Choroid plexus epithelial cell (primary cell): ENCODE results near the gene BCL2.
A peak's percentile ranks its signal among the peaks of the same experiment; 100 is the strongest.

ENCODE experiments used
- DNase-seq: peaks from one replicate; pipeline ENCODE4 v3.0.0-alpha.2; 2010; ENCODE audit warnings: low read depth
- H3K4me3 ChIP-seq: 2 replicates; pipeline ENCODE4 v1.5.1; 2011; ENCODE audit warnings: low read depth, mild to moderate bottlenecking, control low read depth, low read length, moderate library complexity
- TF ChIP-seq, protein P1 (sequence below): conservative IDR thresholded peaks from 2 replicates; pipeline ENCODE4 v1.5.1; 2011; ENCODE audit warnings: low read depth, mild to moderate bottlenecking, control low read depth, inconsistent platforms, low read length, moderate library complexity

BCL2 gene

DNA sequence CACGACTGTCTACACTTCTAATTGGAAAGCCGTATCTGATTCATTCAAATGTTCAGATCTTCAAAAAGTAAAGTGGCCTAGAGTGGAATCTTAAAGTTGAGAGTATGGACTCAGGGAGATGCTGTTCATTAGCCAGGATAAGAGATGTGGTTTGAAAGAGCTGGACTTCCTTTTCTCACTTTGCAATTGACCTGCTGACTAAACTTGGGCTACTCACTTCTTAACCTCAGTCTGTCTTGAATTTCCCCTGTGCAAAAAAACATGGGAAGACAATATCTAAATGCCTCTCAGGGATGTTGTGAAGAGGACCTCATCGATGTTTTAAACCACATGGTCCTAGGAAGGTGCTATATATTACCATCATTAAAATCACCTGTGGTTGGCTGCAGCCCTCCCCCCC is 64.1 kb downstream of the BCL2 start:
- H3K4me3 ChIP-seq, result no peak overlapping the region
- TF ChIP-seq, protein P1, sequence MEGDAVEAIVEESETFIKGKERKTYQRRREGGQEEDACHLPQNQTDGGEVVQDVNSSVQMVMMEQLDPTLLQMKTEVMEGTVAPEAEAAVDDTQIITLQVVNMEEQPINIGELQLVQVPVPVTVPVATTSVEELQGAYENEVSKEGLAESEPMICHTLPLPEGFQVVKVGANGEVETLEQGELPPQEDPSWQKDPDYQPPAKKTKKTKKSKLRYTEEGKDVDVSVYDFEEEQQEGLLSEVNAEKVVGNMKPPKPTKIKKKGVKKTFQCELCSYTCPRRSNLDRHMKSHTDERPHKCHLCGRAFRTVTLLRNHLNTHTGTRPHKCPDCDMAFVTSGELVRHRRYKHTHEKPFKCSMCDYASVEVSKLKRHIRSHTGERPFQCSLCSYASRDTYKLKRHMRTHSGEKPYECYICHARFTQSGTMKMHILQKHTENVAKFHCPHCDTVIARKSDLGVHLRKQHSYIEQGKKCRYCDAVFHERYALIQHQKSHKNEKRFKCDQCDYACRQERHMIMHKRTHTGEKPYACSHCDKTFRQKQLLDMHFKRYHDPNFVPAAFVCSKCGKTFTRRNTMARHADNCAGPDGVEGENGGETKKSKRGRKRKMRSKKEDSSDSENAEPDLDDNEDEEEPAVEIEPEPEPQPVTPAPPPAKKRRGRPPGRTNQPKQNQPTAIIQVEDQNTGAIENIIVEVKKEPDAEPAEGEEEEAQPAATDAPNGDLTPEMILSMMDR, result no peak
- no peak for DNase-seq

DNA sequence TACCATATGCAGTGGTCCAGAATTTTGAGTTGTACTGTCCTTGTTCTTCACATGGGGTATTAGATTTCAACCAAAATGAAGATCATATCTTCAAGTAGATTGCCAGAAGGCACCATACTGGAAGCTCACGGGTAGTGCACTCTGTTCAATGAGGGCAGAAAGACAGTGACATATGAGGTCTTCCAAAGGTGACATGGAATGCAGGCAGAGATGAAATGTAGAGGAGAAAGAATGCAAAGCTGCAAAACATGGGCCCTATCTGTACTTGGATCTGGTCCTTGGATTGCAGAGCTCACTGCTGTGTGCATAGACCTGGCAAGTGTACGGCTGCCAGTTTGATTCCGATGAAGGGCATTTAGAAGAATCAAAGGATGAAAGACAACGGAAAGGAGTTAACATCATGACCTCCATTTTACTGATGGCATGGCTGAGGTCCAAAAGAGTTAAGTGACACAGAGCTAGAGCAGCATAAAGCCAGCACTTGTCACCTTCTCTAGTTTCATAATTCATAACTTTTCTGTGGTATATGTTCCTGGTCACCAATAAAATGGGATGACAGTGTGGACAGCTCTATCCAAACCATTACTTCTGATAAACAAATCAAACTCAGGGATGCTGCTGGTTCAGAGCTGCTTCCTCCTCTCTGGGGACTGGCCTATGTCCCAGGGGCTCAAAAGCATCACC is 64.7 kb downstream of the BCL2 start:
- DNase-seq, result no peak
- TF ChIP-seq, protein P1, result no peak
- no peak overlapping the region for H3K4me3 ChIP-seq

DNA sequence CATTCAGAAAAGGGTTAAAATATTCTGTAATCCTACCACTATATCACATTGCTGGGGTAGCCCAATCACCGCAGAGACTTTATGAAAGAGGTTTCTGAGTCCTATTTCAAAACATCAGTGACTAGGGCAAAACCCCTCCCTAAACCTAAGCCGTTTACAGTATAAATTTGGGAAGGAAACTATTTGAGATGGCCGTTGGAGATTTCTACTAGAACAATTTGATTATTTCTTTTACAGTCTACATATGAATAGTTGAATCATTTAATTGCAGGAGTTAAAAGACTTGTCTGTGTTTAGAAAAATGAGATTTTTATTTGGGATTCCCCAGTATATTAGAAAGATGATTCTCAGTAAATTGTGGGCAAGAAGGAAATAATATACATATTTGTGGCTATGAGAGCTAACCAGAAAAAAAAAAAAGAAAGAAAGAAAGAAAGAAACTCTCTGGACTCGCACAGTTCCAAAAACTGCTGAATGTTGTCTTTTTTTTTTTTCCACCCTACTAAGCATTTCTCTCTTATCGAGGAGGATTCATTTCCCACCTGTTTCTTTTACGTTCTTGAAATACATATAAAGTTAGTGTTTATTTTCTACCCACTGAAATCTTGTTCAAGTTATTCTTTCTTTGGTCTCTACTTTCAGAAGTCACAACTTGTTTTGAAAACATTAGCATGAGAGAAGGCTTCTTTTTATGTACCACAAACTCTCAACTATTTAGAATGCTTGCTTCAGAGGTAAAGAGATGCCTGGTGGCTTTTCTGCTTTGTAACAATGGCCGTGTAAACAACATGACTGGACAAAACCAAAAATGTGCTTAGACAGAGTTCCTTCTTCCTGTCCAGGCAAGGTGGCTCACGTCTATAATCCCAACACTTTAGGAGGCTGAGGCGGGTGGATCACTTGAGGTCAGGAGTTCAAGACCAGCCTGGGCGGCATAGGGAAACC is 65.9 kb downstream of the BCL2 start:
- H3K4me3 ChIP-seq, result no peak overlapping the region
- DNase-seq, result peak; percentile 70
- TF ChIP-seq, protein P1, result no peak

DNA sequence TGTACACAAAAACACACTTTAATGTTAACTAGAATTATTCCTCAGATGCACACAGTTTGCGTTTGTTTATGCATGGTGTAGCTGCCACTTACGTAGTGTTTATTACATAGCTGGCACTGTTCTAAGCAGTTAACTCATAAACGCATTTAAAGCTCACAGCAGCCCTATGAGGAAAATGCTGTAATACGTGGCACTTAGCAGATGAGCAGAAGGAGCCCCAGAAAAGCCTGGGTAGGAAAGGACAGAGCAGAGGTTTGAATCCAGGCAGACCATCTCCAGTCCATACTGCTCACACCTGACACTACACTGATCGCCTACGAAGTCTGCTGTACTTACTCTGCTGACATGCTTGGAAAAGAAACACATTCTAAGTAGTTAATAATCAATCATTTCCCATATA is 66.6 kb downstream of the BCL2 start:
- DNase-seq, result no peak
- no peak overlapping the region for H3K4me3 ChIP-seq
- TF ChIP-seq, protein P1, result no peak

DNA sequence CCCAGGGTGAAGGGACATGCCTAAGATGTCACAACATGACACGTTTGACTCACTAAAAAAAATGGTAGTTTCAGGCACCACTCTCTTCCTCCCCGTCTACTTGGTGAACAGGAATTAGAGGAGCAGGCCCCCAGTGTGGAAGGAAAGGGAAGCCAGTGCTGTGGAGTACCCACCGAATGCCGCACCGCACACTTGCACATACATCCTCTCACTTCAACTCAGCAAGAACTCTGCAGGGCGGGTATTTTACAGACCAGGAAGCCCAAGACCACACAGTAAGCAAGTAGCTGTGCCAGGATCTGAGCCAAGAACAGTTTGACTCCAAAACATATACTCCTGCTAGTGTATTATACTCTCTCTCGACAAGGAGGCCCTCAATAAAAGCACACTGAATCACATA is 69.8 kb downstream of the BCL2 start:
- TF ChIP-seq, protein P1, result no peak
- peak; percentile 67 for DNase-seq
- H3K4me3 ChIP-seq, result no peak overlapping the region

DNA sequence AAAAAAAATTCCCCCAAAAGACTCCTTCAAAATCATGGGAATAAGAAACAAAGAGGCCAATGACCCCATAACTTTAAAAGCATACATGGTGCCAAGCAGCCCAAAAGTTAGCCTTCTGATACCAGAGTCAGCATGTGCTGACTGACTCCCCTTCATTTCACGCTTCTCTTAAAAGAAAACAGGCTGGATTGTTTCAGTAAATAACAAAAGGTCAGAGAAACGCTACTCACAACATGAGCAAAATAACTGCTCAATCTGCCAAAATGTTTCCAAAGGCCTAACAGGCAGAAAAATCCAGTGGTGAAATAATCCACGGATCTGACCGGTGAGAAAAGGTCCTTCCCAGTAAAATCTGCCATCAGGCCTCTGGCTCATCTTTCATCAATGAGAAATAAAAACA is 71.6 kb downstream of the BCL2 start:
- H3K4me3 ChIP-seq, result no peak overlapping the region
- TF ChIP-seq, protein P1, result no peak

More for the DNA sequence above, 71.6 kb downstream of the BCL2 start:
- DNase-seq, result no peak
